Measurements from ENCODE around the gene SBF1. TPM values are rescaled to one million over a fixed set of nuclear protein-coding genes. Genes with fewer than 3 reads are reported as not detected.
A peak's percentile ranks its signal among the peaks of the same experiment; 100 is the strongest.

The SBF1 gene
- total and polyA plus RNA-seq, 2 of the 13 experiments (the other 11 are each of a cell fraction or from before 2014, with no cell fraction given): 31.7 to 40.9 TPM

- no peak for TF ChIP-seq TBX2 (CRISPR knock-in tag; IDR thresholded peaks at IDR 0.05; ENCODE audit: borderline replicate concordance)
- TF ChIP-seq HCFC1 (IDR thresholded peaks at IDR 0.05; ENCODE audit: low read depth, low read length): no peak
- no peak for TF ChIP-seq ZNF749 (CRISPR knock-in tag; IDR thresholded peaks at IDR 0.05; ENCODE audit: borderline replicate concordance)
- TF ChIP-seq ZFP37 (CRISPR knock-in tag; IDR thresholded peaks at IDR 0.05; ENCODE audit: borderline replicate concordance): no peak
These were observed 29.6 kb downstream of the SBF1 start (continued) for GRCh38 chr22:50445071-50445879.

DNA sequence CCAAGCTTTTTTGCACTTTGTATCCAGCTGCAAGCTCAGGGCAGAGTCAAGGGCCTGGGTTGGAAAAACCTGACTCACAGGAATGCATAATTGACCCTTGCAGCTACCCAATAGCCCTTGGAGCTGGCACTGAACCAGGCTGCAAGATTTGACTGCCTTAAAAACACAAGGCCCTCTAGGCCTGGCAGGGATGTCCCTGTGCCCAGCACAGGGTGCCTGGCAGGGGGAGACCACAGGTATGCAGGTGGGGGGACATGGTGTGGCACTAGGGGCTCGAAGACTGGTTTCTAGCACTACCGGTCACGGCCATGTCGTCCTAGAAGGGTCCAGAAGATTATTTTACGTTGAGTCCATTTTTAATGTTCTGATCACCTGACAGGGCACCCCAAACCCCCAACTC is 30.2 kb downstream of the SBF1 start:
- in situ Hi-C loops (cut with HindIII; ENCODE audit: extremely low pct_ligation_motif_present, low pct_unique_long_range_greater_than_20kb): no loop called here
- H3K27ac ChIP-seq (ENCODE audit: extremely low read length, insufficient read depth, low read length): peak overlapping the region; percentile 30
- ChIA-PET CTCF (ENCODE audit: low intra/inter-chr PET ratio, low total read pairs) (no interaction called here), POLR2A (interaction anchor here (1.2 to 1.4 kb wide), 2 partner anchors 31 to 80 kb away, joined by 4 to 6 read pairs; partner anchors contain the start of gene SCO2)
- TF ChIP-seq KAT2B (IDR thresholded peaks at IDR 0.05; ENCODE audit: borderline replicate concordance, low read depth, low read length) (no peak), HNF4G (IDR thresholded peaks at IDR 0.05; ENCODE audit: borderline replicate concordance, low read depth, low read length) (no peak), HNF4G (CRISPR knock-in tag; IDR thresholded peaks at IDR 0.05; ENCODE audit: borderline replicate concordance, low read depth) (no peak), HNRNPL (IDR thresholded peaks at IDR 0.05; ENCODE audit: low read depth, low read length) (0 out of 2 replicates have a peak, but pooled peaks have one; percentile 17), RBM22 (optimal IDR thresholded peaks at IDR 0.05; ENCODE audit: low read length) (peak; percentile 87)
- intact Hi-C loops (cut with micrococcal nuclease; ENCODE audit: unreplicated experiment): no loop called here
- no peaks in the 10 kb centered on the region for H3K27me3 ChIP-seq (ENCODE audit: control insufficient read depth in 1 of 2, insufficient read depth in 2 of 2, low read length in 2 of 2)
- no peaks in the 10 kb centered on the region for H3K79me2 ChIP-seq (ENCODE audit: insufficient read depth, low read length)
- no peaks in the 10 kb centered on the region for H3K9me3 ChIP-seq (ENCODE audit: low read length)
- no peak for ATAC-seq
- no peaks in the 10 kb centered on the region; the same call in 1 of the 2 replicates for H3K4me1 ChIP-seq (ENCODE audit: insufficient read depth, low read length)
- H3K36me3 ChIP-seq (replicated peaks in 1 of 2; ENCODE audit: control insufficient read depth in 1 of 2, insufficient read depth in 2 of 2, low read length in 2 of 2): peaks cover 34 to 44% of the 10 kb centered on the region in 2 experiments; a peak in 4 of 5 replicates
- TSS peak; percentile 47 for BruUV-seq (replicated peaks)
- DNase-seq (ENCODE audit: low spot score): no peak
- 88% methylated on average over 5 of the region's 5 CpGs for WGBS (ENCODE audit: low lambda C conversion rate)
- H3K4me2 ChIP-seq (ENCODE audit: low read depth, low read length): no peak overlapping the region
- H4K20me1 ChIP-seq (ENCODE audit: insufficient read depth, low read length): peaks cover 4% of the 10 kb centered on the region; the same call in 1 of the 2 replicates
- H3K4me3 ChIP-seq (replicated peaks in 1 of 3; ENCODE audit: insufficient read depth in 1 of 3, low read depth in 2 of 3, low read length in 3 of 3): no peak overlapping the region
- FAIRE-seq: no peak
- H3K9ac ChIP-seq (ENCODE audit: insufficient read depth, low read depth, low read length): no peak overlapping the region
- no peak overlapping the region for H2AFZ ChIP-seq (ENCODE audit: low read length)

Measured in HepG2 (cell line).